GM19328 (cell line): ENCODE data around the gene FAM168B.

ENCODE experiments used
- ATAC-seq: cut with Tn5 transposase; IDR thresholded peaks from one replicate; pipeline ENCODE4 v1.9.1; 2021; ENCODE audit warnings: mild to moderate bottlenecking, moderate library complexity; ENCODE audit not compliant: unreplicated experiment

FAM168B gene

GRCh38 chr2:131056204-131056931 lies 36.9 kb downstream of the FAM168B start:
- ATAC-seq = no peak

- no peak for ATAC-seq
Observed at GRCh38 chr2:131055169-131056065, 37.8 kb downstream of the FAM168B start.

GRCh38 chr2:131054488-131054887 lies 38.8 kb downstream of the FAM168B start:
- ATAC-seq = no peak

- ATAC-seq = no peak
Observed at GRCh38 chr2:131052741-131053263, 40.5 kb downstream of the FAM168B start.

GRCh38 chr2:131050896-131051295 lies 42.4 kb downstream of the FAM168B start:
- no peak for ATAC-seq

GRCh38 chr2:131049150-131049718 lies 44.0 kb downstream of the FAM168B start:
- ATAC-seq = no peak

- no peak for ATAC-seq
Observed at GRCh38 chr2:131048641-131049040, 44.6 kb downstream of the FAM168B start.

GRCh38 chr2:131047920-131048560 lies 45.2 kb downstream of the FAM168B start:
- no peak for ATAC-seq

GRCh38 chr2:131046918-131047652 lies 46.2 kb downstream of the FAM168B start:
- ATAC-seq = no peak

- ATAC-seq = no peak
Observed at GRCh38 chr2:131046028-131046917, 47.0 kb downstream of the FAM168B start.

GRCh38 chr2:131045286-131046027 lies 47.8 kb downstream of the FAM168B start:
- no peak for ATAC-seq

- ATAC-seq = no peak
Observed at GRCh38 chr2:131044757-131045150, 48.5 kb downstream of the FAM168B start.

GRCh38 chr2:131044075-131044756 lies 49.0 kb downstream of the FAM168B start:
- ATAC-seq = no peak

- ATAC-seq = no peak
Observed at GRCh38 chr2:131043199-131044074, 49.8 kb downstream of the FAM168B start.

GRCh38 chr2:131042148-131042775 lies 51.0 kb downstream of the FAM168B start:
- no peak for ATAC-seq

GRCh38 chr2:131041402-131042147 lies 51.7 kb downstream of the FAM168B start:
- no peak for ATAC-seq
